OCI-LY3 (cell line): ENCODE measurements around the gene USP5.
"Not testable (repeated sequence)": the region's sequence is repeated elsewhere in the genome, so short reads cannot be mapped to it uniquely, and the experiment has no call there.

Source experiments
- H2AFZ ChIP-seq: fragments of 200-600, 300-600 bp; shearing (Covaris generic); 2 replicates; pipeline ENCODE4 v1.6.0; 2014; ENCODE audit warnings: antibody characterized with exemption, low read depth, low read length
- H3K27ac ChIP-seq: fragments of 200-600, 300-600 bp; sonication (generic); 2 replicates; pipeline ENCODE4 v1.5.1; 2014; ENCODE audit warnings: mild to moderate bottlenecking, low read length, moderate library complexity, mixed read lengths
- H3K27me3 ChIP-seq: fragments of 200-600, 300-600 bp; sonication (generic); 2 replicates; pipeline ENCODE4 v1.6.1; 2014; ENCODE audit warnings: low read depth, low read length, mixed read lengths
- H3K36me3 ChIP-seq: fragments of 200-600, 300-600 bp; sonication (generic); replicated peaks from 2 replicates; pipeline ENCODE3; 2014; ENCODE audit warnings: low read depth, low read length, mixed read lengths
- H3K4me1 ChIP-seq: fragments of 300-600, 200-600 bp; sonication (generic); 2 replicates; pipeline ENCODE4 v1.6.1; 2014; ENCODE audit warnings: low read length, mixed read lengths
- H3K4me2 ChIP-seq: fragments of 200-600, 300-600 bp; sonication (generic); 2 replicates; pipeline ENCODE4 v1.6.1; 2014; ENCODE audit warnings: low read length, mixed read lengths
- H3K4me3 ChIP-seq: fragments of 300-600, 200-600 bp; sonication (generic); 2 replicates; pipeline ENCODE4 v1.5.1; 2014; ENCODE audit warnings: antibody characterized with exemption, mild to moderate bottlenecking, low read length, moderate library complexity
- H3K79me2 ChIP-seq: fragments of 300-600, 200-600 bp; shearing (Covaris generic); 2 replicates; pipeline ENCODE4 v1.6.1; 2014; ENCODE audit warnings: mild to moderate bottlenecking, low read length, mixed read lengths
- H3K9ac ChIP-seq: fragments of 300-600, 200-600 bp; shearing (Covaris generic); 2 replicates; pipeline ENCODE4 v1.6.0; 2014; ENCODE audit warnings: mild to moderate bottlenecking, low read length, moderate library complexity
- H3K9me3 ChIP-seq: fragments of 200-600, 300-600 bp; shearing (Covaris generic); 2 replicates; pipeline ENCODE4 v1.6.1; 2014; ENCODE audit warnings: low read length, mixed read lengths; ENCODE audit not compliant: insufficient read depth
- H4K20me1 ChIP-seq: fragments of 200-600, 300-600 bp; sonication (generic); 2 replicates; pipeline ENCODE4 v1.6.1; 2016; ENCODE audit warnings: low read length, mixed read lengths; ENCODE audit not compliant: insufficient read depth
- CTCF ChIP-seq: fragments of 200-600, 300-600 bp; sonication (generic); IDR thresholded peaks from 2 replicates; pipeline ENCODE4 v1.5.1; 2014; ENCODE audit warnings: antibody characterized with exemption, low read length, low read depth
- EZH2phosphoT487 ChIP-seq: fragments of 200-600 bp; shearing (Covaris generic); IDR thresholded peaks from 2 replicates; pipeline ENCODE4 v1.6.1; 2018; ENCODE audit warnings: antibody characterized with exemption, mixed run types, low read depth

Gene USP5

GRCh38 chr12:6903722-6904121 is 51.8 kb downstream of the USP5 start:
- peak overlapping the region; percentile 89 for H3K4me2 ChIP-seq

DNA sequence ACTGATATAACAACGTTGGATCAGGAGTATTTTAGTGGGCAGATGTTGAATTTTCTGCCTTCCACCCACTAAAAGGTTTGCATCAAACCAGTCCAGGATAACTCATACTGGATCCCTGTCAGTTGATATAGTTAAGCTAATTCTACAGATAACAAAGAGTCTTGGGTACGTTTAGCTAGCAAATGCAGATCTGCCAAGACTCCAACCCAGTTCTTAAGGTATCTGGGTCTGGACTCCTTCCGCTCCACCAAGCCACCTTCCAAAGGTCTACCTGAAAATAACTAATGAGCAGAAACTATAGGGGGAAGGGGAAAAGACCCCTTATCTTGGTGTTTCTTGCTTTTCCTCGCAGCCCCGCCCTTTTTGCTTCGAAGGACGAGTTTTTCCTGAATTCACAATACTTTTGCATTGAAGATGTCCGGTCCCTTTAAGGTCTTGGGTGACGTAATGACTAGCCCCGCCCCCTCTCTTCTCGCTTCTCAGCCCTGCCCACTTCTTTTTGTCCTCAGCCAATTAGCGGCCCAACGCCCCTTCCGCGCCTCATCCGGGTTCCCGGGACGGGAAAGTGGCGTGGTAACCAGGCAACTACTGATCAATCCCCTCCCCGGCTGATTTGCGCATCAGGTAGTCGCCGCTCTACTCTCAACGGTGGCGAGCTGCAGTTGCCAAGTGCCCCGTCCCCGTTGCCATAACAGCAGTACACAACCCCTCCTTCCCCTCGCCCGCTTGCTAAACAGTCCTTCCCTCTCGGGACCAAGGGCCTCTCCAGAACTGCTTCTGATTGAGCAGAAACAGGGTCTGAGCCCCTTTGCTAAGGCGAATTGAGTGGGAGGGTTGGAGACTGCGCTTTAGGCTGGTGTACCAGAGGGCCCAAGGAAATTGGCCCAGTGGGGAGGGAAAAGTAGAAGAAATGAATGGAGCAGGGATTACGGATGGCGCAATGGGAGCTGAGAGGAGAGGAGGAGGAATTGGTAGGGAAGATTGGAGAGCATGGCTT is 52.6 kb downstream of the USP5 start, which contains the start of gene LRRC23:
TSS of gene LRRC23 (plus strand) at position 543 of the 997 bp plus-strand sequence. CDS start 812 bp downstream, outside the sequence.
- Histone ChIP-seq H3K27me3 (no peaks in the 10 kb centered on the region), H4K20me1 (no peaks in the 10 kb centered on the region), H3K4me1 (peaks cover 13% of the 10 kb centered on the region), H2AFZ (peak within 1 kb of the TSS; percentile 94), H3K27ac (no peak within 1 kb of the TSS), H3K79me2 (no peaks in the 10 kb centered on the region), H3K9ac (peak within 1 kb of the TSS; percentile 72), H3K36me3 (no peaks in the 10 kb centered on the region), H3K9me3 (no peaks in the 10 kb centered on the region), H3K4me3 (peak within 1 kb of the TSS; percentile 88), H3K4me2 (peak within 1 kb of the TSS; percentile 89)
- no peak for TF ChIP-seq CTCF
- no peak for TF ChIP-seq EZH2phosphoT487

More at GRCh38 chr12:6903722-6904121, 51.8 kb downstream of the USP5 start:
- no peaks in the 10 kb centered on the region for H3K79me2 ChIP-seq
- H3K9ac ChIP-seq = no peak overlapping the region
- peak overlapping the region; percentile 94 for H2AFZ ChIP-seq
- H3K4me3 ChIP-seq = peak overlapping the region; percentile 88; the same call in 1 of the 2 replicates
- no peaks in the 10 kb centered on the region for H4K20me1 ChIP-seq
- H3K27ac ChIP-seq = no peak overlapping the region
- no peaks in the 10 kb centered on the region for H3K27me3 ChIP-seq
- H3K36me3 ChIP-seq = no peaks in the 10 kb centered on the region
- TF ChIP-seq CTCF (no peak), EZH2phosphoT487 (no peak)
- H3K4me1 ChIP-seq = peaks cover 13% of the 10 kb centered on the region
- no peaks in the 10 kb centered on the region for H3K9me3 ChIP-seq

DNA sequence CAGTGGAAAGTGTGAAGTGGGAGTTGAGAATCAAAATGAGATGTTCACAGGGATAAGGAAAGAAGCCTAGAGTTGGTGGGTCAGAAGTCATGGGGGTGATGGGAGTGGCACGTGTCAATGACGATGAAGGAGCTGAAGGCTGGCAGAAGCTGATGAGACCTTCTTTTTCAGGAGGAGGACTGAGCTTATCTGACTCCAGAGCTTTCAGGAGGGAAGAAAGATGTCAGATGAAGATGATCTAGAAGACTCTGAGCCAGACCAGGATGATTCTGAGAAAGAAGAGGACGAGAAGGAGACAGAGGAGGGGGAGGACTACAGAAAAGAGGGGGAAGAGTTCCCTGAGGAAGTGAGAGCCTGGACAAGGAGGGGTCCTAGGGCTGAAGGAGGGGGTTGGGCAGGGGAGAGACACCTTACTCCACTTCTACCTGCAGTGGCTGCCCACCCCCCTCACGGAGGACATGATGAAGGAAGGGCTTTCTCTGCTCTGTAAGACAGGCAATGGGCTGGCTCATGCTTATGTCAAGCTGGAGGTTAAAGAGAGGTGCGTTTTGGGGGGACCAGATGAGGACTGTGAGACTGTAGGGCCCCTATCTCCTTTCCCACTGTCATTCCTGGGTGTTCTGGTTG is 53.6 kb downstream of the USP5 start:
- no peak for TF ChIP-seq CTCF
- no peak for TF ChIP-seq EZH2phosphoT487
- Histone ChIP-seq H3K9ac (peak overlapping the region; percentile 72), H3K4me2 (peak overlapping the region; percentile 89), H2AFZ (no peak overlapping the region), H3K4me3 (peak overlapping the region; percentile 88), H3K27me3 (no peaks in the 10 kb centered on the region), H3K9me3 (no peaks in the 10 kb centered on the region), H3K79me2 (no peaks in the 10 kb centered on the region), H3K27ac (no peak overlapping the region), H3K4me1 (peaks cover 13% of the 10 kb centered on the region), H4K20me1 (no peaks in the 10 kb centered on the region), H3K36me3 (no peaks in the 10 kb centered on the region)

DNA sequence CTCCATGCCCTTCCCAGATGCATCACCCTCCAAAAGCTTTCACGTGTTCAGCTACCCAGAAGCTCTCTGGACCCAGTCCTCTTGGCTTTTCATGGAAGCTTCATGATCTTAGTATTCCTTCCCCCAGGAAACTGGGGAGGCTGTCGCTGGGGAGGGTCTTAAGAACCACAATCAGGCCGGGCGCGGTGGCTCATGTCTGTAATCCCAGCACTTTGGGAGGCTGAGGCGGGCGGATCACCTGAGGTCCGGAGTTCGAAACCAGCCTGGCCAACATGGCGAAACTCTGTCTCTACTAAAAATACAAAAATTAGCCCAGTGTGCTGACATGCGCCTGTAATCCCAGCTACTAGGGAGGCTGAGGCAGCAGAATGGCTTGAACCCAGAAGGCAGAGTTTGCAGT is 56.2 kb downstream of the USP5 start:
- not testable (repeated sequence) for H3K4me3 ChIP-seq, H3K36me3 ChIP-seq, H4K20me1 ChIP-seq, H3K9me3 ChIP-seq, H3K9ac ChIP-seq, H3K79me2 ChIP-seq, H2AFZ ChIP-seq, H3K4me2 ChIP-seq, H3K27me3 ChIP-seq, H3K27ac ChIP-seq
- H3K4me1 ChIP-seq = peaks cover 13% of the 10 kb centered on the region
